IMR-90 (cell line): ENCODE measurements around the gene PLXND1.

Experiments used
- CEBPB ChIP-seq: IDR thresholded peaks from 2 replicates; pipeline ENCODE4 v1.6.1; 2012; ENCODE audit warnings: low read depth, low read length, improper control_type of control experiment
- CTCF ChIP-seq: conservative IDR thresholded peaks from 2 replicates; pipeline ENCODE4 v1.5.1; 2012; ENCODE audit warnings: mild to moderate bottlenecking, low read depth, low read length, improper control_type of control experiment
- FOS ChIP-seq: fragments of 150-350 bp; IDR thresholded peaks from 2 replicates; pipeline ENCODE4 v1.6.1; 2016; ENCODE audit warnings: low read depth, low read length
- POLR2A ChIP-seq: IDR thresholded peaks from 2 replicates; pipeline ENCODE4 v1.6.1; 2012; ENCODE audit warnings: mild to moderate bottlenecking, low read depth, low read length
- RAD21 ChIP-seq: IDR thresholded peaks from 2 replicates; pipeline ENCODE4 v1.6.1; 2012; ENCODE audit warnings: low read length, improper control_type of control experiment
- RCOR1 ChIP-seq: IDR thresholded peaks from 2 replicates; pipeline ENCODE4 v1.6.1; 2012; ENCODE audit warnings: mild to moderate bottlenecking, low read length, improper control_type of control experiment; ENCODE audit not compliant: insufficient replicate concordance
- USF2 ChIP-seq: fragments of 150-350 bp; IDR thresholded peaks from 2 replicates; pipeline ENCODE4 v1.6.1; 2017; ENCODE audit warnings: mild to moderate bottlenecking, antibody characterized with exemption, low read length, low read depth

GRCh38 chr3:129615751-129616281 lies 9.3 kb upstream of the PLXND1 start:
- TF ChIP-seq USF2 (no peak), CTCF (no peak), RAD21 (no peak), FOS (no peak), RCOR1 (no peak), CEBPB (no peak), POLR2A (no peak)
